ENCODE results near the gene CCDC88B.

CCDC88B gene

DNA sequence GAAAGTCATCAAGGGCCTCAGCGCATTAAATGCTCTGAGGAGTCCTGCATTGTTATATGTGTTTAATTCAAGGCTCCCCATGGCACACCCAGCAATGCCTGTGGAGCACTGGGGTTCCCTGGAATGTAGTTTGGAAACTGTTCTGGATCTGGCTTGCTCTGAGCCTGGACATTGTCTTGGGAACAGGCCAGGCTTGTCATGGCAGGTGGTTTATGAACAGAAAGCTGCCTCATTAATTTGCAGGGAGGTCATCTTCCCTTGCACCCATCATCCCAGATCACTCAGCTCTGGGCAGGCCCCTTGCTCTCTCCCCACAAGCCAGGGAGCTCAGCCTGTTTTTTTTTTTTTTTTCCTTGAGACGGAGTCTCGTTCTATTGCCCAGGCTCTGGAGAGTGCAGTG, 51.8 kb downstream of the CCDC88B start:
- no peak for DNase-seq (ENCODE audit: low read depth)
- no peak overlapping the region for H3K4me3 ChIP-seq (ENCODE audit: low read depth, low read length)

DNA sequence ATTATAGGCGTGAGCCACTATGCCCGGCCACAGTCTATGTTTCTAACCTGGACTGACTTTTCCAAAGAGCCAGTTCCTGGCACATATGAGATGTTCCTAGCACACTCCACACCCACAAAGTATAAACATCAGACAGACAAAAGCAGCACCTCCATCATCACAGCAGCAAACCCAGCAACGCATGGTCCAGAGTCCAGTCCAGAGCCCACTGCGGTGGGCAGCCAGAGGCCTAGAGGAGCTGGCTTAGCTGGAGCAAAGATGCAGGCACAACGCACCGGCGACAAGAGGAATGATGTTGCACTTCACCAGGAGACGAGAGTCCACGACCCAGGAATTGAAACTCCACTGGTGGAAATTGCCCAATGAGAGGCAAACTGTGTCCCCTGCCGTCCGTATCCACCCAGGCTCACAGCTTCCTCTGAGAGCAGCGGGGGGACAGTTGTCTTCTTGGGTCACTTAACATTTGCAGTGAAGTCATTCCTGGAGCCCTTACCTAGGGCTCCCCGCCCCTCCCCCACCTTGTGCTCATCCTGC, 55.6 kb downstream of the CCDC88B start:
- H3K4me3 ChIP-seq (ENCODE audit: low read depth, low read length): no peak overlapping the region
- DNase-seq (ENCODE audit: low read depth): no peak

DNA sequence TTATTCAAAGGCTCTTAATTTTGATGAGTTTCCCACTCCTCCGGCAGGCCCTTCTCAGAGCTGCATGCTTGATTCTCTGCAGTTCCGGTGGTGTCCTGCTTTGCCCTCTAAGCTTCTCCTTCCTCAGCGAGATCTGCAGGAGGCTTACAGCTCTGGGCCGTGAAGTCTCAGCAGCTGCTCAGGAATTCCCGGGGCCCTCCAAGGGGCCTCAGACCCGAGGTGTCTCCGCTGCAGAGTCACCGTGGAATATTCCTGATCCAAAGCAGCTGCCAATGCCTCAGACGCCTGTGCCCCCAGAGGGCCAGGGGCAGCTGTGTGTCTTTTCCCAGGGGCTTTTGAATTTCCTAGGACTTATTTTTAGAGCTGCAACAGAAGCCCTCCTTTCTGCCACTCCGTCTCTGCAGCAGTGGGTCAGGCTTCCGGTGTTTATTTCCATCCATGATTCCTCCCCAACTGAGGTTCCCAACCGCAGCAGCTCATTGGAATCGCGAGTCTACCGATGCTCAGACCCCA, 56.1 kb downstream of the CCDC88B start:
- DNase-seq (ENCODE audit: low read depth): no peak
- H3K4me3 ChIP-seq (ENCODE audit: low read depth, low read length): no peak overlapping the region

DNA sequence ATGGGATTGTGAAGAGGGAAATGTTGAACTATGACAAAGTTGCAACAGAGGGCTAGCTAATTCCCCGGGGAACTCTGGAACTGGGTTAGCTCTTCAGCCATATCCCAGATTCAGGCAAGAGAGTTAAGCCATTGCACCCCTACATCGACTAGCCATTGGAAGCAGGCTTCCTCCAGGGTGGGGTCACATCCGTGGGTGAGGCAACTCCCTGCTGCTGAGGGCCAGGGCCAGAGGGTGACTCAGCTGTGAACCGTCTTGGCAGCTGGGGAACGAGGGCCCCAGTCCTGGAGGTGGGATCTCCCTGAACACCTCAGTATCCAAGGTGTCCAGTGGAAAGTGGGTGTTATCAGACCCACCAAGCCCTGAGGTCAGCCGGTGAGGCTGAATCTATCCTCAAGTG, 60.1 kb downstream of the CCDC88B start:
- no peak for DNase-seq (ENCODE audit: low read depth)
- H3K4me3 ChIP-seq (ENCODE audit: low read depth, low read length): no peak overlapping the region

DNA sequence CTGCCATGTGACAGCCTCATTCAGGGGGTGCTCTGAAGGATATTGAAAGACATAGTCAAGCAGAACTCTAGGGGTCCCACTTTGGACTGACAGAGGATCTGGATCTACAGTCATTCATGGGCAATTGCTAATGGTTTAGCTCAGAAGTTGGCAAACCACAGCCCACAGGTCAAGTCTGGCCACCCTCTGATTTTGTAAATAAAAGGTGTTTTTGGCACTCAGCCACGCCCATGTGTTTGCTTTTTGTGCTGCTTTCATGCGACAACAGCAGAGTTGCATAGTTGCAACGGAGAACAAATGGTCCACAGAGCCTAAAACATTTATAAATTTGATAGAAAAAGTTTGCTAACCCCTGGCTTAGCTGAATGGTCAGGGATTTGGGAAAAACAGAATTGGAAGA, 60.7 kb downstream of the CCDC88B start:
- no peak for DNase-seq (ENCODE audit: low read depth)
- no peak overlapping the region for H3K4me3 ChIP-seq (ENCODE audit: low read depth, low read length)

DNA sequence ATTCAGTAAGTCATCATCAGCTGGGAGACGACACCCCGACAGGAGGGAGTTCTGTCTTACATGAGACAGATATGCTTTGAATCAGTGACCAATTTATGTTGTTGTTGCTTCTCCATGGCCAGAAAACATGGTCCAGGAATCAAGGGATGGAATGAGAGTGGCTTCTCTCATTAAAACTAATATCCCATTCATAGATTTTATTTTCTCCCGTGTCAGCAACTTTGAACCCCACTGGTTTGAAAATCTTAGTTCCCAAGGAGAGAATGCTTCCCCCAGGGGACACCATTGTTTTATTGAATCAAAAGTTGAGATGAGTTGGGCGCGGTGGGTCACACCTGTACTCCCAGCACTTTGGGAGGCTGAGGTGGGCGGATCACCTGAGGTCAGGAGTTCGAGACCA, 61.8 kb downstream of the CCDC88B start:
- DNase-seq (ENCODE audit: low read depth): no peak
- H3K4me3 ChIP-seq (ENCODE audit: low read depth, low read length): no peak overlapping the region

DNA sequence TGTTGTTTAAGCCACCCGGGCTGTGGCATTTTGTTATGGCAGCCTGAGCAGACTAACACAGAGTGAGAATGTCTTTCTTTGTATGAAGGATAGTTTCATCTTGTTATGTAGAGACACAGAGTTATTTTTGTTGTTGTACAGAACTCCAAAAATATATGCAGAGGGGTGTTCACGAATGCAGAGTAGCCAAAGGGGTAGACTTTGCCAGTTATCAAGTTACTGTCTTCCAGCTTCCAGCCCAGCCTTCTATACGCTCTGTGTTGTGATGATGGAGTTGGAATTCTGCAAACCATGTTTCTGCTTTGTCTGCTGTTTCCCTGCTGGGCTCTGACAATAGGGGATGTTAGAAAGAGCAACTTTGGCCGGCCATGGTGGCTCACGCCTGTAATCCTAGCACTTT, 63.1 kb downstream of the CCDC88B start:
- no peak for DNase-seq (ENCODE audit: low read depth)
- H3K4me3 ChIP-seq (ENCODE audit: low read depth, low read length): no peak overlapping the region

DNA sequence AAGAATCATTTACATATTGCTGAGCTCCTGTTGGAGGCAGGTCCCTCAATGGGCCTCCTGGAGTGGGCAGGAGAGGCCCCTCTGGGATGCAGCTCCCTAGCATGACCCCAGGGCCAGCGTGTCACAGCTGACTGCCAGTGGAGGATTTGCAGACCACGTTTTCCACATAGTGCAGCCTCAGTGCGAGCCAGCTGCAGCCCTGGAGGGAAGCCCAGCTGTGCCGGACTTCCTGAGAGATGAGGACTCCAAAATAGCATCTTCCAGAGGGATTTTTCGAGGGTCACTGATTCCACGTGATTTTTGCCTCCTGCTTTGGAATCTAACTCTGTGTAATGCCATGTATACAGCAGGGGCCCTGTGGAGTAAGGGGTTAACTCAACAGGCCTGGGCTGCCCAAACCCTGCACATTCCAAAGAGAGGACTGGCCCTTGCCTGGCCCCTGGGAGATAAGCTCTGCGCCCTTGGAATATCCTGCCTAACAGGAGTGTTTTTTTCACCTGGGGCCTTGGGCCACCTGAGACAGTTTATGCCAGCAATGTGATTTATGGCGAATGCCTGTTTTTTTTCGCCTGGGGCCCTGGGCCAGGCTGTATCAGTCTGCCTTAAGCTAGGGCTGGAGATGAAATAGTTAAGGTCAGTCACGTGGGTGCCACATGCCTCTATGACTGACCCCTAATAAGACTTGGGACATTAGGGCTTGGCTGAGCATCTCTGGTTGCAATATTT, 66.4 kb downstream of the CCDC88B start:
- DNase-seq (ENCODE audit: low read depth): no peak
- no peak overlapping the region for H3K4me3 ChIP-seq (ENCODE audit: low read depth, low read length)

Data from skeletal muscle cell (primary cell).